Endothelial cell of hepatic sinusoid (primary cell): ENCODE data around the gene ECD.

Experiments used
- in situ Hi-C: cut with HindIII; loops from 2 replicates; pipeline ENCODE4 v1.10.0; 2017; ENCODE audit warnings: low sequenced_read_pairs

Gene ECD

GRCh38 chr10:73106301-73106700 is 61.5 kb downstream of the ECD start:
- in situ Hi-C loops, result loop anchor here (5.0 kb wide), 1 partner anchor 56 kb away; no protein-coding TSS in a partner anchor

- in situ Hi-C loops, result loop anchor here (5.0 kb wide), 1 partner anchor 38 kb away; no protein-coding TSS in a partner anchor
Observed at GRCh38 chr10:73099141-73099540, 68.7 kb downstream of the ECD start.

- in situ Hi-C loops, result loop anchor here (5.0 kb wide), 1 partner anchor 40 kb away; no protein-coding TSS in a partner anchor
Observed at GRCh38 chr10:73097305-73097670, 70.5 kb downstream of the ECD start.

- in situ Hi-C loops, result loop anchor here (5.0 kb wide), 1 partner anchor 41 kb away; no protein-coding TSS in a partner anchor
Observed at GRCh38 chr10:73096449-73097304, 71.1 kb downstream of the ECD start, which contains the start of gene P4HA1. P4HA1 (minus strand) TSS chr10:73096866; CDS start chr10:73074883, 21,983 bp downstream.

- in situ Hi-C loops, result loop anchor here (5.0 kb wide), 1 partner anchor 41 kb away; no protein-coding TSS in a partner anchor
Observed at GRCh38 chr10:73096041-73096448, 71.8 kb downstream of the ECD start.

- in situ Hi-C loops, result loop anchor here (5.0 kb wide), 1 partner anchor 42 kb away; no protein-coding TSS in a partner anchor
Observed at GRCh38 chr10:73095481-73096021, 72.3 kb downstream of the ECD start.

- in situ Hi-C loops, result loop anchor here (5.0 kb wide), 1 partner anchor 42 kb away; no protein-coding TSS in a partner anchor
Observed at GRCh38 chr10:73094986-73095480, 72.8 kb downstream of the ECD start.

- in situ Hi-C loops, result no loop called here
Observed at GRCh38 chr10:73093922-73094850, 73.6 kb downstream of the ECD start.

GRCh38 chr10:73092830-73093229 is 75.0 kb downstream of the ECD start:
- in situ Hi-C loops, result no loop called here

- in situ Hi-C loops, result no loop called here
Observed at GRCh38 chr10:73088304-73088703, 79.5 kb downstream of the ECD start.

GRCh38 chr10:73086816-73087215 is 81.0 kb downstream of the ECD start:
- in situ Hi-C loops, result no loop called here

- in situ Hi-C loops, result no loop called here
Observed at GRCh38 chr10:73084209-73084608, 83.6 kb downstream of the ECD start.
